C4-2B (cell line): ENCODE measurements around the gene SCN9A.
"Not testable (repeated sequence)": the region's sequence is repeated elsewhere in the genome, so short reads cannot be mapped to it uniquely, and the experiment has no call there.

Experiments
- H3K27ac ChIP-seq: fragments of 450-650 bp; 2 replicates; pipeline ENCODE4 v1.5.1; 2017
- ZFX ChIP-seq: fragments of 450-650 bp; IDR thresholded peaks from 2 replicates; pipeline ENCODE4 v1.6.1; 2017
- TF ChIP-seq, protein P1 (sequence below): fragments of 450-650 bp; conservative IDR thresholded peaks from 2 replicates; pipeline ENCODE4 v1.5.1; 2017; ENCODE audit warnings: mild to moderate bottlenecking

SCN9A gene

DNA sequence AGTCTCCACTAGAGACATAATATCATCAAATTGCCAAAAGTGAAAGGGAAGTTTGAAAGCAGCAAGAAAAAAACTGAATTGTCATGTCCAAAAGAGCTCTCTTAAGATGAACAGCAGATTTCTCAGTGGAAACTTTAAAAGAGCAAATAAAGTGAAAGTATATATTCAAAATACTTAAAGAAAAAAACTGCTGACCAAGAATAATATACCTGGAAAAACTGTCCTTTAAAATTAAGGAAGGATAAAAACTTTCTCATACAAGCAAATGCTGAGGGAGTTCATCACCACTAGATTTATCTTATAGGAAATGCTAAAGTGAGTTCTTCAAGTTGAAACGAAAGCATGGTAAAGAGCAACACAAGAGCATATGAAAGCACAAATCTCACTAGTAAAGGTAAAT, 164.7 kb downstream of the SCN9A start:
- TF ChIP-seq ZFX = no peak
- TF ChIP-seq, protein P1, sequence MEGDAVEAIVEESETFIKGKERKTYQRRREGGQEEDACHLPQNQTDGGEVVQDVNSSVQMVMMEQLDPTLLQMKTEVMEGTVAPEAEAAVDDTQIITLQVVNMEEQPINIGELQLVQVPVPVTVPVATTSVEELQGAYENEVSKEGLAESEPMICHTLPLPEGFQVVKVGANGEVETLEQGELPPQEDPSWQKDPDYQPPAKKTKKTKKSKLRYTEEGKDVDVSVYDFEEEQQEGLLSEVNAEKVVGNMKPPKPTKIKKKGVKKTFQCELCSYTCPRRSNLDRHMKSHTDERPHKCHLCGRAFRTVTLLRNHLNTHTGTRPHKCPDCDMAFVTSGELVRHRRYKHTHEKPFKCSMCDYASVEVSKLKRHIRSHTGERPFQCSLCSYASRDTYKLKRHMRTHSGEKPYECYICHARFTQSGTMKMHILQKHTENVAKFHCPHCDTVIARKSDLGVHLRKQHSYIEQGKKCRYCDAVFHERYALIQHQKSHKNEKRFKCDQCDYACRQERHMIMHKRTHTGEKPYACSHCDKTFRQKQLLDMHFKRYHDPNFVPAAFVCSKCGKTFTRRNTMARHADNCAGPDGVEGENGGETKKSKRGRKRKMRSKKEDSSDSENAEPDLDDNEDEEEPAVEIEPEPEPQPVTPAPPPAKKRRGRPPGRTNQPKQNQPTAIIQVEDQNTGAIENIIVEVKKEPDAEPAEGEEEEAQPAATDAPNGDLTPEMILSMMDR = no peak
- H3K27ac ChIP-seq = no peak overlapping the region

DNA sequence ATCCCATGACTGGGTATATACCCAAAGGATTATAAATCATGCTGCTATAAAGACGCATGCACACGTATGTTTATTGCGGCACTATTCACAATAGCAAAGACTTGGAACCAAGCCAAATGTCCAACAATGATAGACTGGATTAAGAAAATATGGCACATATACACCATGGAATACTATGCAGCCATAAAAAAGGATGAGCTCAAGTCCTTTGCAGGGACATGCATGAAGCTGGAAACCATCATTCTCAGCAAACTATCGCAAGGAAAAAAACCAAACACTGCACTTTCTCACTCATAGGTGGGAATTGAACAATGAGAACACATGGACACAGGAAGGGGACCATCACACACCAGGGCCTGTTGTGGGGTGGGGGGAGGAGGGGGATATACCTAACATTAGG, 165.8 kb downstream of the SCN9A start:
- not testable (repeated sequence) for H3K27ac ChIP-seq

DNA sequence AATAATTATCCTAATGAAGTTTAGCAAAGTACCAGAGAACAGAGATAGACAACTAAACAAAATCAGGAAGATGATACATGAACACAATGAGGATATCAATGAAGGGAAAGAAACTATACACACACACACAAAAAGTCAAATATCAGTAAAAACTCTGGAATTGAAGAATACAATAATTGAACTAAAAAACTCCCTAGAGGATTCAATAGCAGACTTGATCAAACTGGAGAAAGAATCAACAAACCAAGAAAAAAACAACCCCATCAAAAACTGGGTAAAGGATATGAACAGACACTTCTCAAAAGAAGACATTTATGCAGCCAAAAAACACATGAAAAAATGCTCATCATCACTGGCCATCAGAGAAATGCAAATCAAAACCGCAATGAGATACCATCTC, 166.4 kb downstream of the SCN9A start:
- H3K27ac ChIP-seq = not testable (repeated sequence)

GRCh38 chr2:166206153-166206552, 169.6 kb downstream of the SCN9A start:
- not testable (repeated sequence) for H3K27ac ChIP-seq

- no peak overlapping the region for H3K27ac ChIP-seq
- TF ChIP-seq, protein P1 = no peak
Observed at GRCh38 chr2:166202778-166203177, 173.0 kb downstream of the SCN9A start.

DNA sequence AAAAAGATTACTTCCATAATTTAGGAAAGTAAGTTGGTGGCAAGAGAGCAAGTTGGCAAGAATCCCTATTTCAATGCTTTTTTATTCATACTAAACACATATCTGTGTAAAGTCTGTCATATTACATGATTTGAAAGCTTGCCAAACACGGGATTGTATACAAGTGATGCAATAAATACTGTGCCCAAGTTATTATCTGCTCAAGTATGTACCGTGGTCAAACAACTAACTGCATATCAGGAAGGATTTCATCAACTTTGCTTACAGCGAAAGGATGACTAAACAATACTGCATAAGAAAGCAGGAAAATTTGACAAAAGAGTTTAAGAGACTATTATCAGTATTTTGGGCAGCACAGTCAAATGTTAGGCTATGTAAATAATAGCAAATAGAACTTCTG, 178.3 kb downstream of the SCN9A start:
- H3K27ac ChIP-seq = no peak overlapping the region
- TF ChIP-seq ZFX = no peak
- TF ChIP-seq, protein P1 = no peak

DNA sequence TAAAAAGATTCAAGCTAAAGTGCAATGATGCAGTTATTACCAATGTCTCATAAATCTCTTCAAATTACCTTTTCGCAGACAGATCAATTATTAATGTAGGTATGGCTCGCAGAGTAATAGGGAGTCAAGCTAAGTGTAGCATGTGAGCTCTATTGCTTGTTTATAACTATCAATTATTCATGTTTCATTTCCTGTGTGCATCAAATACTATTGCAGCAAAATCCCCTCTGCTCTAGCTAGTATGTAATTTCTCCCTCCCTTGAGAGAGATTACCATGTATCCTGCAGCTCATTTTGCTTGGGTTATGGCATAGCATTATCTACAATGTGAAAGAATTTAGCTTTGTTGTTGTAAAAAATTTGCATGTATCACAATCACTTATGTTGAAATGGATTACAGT, 182.3 kb downstream of the SCN9A start:
- H3K27ac ChIP-seq = no peak overlapping the region

GRCh38 chr2:166188084-166188483, 187.7 kb downstream of the SCN9A start:
- no peak overlapping the region for H3K27ac ChIP-seq
- TF ChIP-seq, protein P1 = no peak
- TF ChIP-seq ZFX = no peak

More for the DNA sequence above, 182.3 kb downstream of the SCN9A start:
- TF ChIP-seq, protein P1 = no peak
- TF ChIP-seq ZFX = no peak

DNA sequence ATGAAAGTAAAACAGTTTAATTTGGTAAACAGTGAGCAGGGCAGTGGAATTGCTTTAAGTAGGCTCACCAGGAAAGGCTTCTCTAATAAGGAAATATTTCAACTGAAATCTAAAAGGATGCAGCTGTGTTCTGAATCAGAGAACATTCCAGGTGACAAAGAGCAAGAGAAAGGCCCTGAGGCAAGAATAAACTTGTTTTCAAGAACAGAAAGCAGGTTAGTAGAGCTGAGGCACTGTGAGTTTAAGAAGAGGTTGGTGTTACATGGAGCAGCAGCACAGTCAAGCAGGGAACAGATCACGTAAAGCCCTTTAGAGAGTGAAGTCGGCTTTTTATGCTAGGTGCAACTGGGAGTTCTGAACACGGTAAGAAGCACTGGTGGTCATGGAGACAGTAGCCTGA, 191.0 kb downstream of the SCN9A start:
- TF ChIP-seq, protein P1 = no peak
- no peak for TF ChIP-seq ZFX

More for the DNA sequence above, 191.0 kb downstream of the SCN9A start:
- no peak overlapping the region for H3K27ac ChIP-seq
